SHP77 treated with DMSO at 0.1 percent for 48 hours (cell line): ENCODE measurements around the gene GDE1.
A peak's percentile ranks its signal among the peaks of the same experiment; 100 is the strongest.

ENCODE experiments used
- DNase-seq: peaks from one replicate; lab custom pipeline; 2025; lab: John Stamatoyannopoulos, UW

The GDE1 gene

DNA sequence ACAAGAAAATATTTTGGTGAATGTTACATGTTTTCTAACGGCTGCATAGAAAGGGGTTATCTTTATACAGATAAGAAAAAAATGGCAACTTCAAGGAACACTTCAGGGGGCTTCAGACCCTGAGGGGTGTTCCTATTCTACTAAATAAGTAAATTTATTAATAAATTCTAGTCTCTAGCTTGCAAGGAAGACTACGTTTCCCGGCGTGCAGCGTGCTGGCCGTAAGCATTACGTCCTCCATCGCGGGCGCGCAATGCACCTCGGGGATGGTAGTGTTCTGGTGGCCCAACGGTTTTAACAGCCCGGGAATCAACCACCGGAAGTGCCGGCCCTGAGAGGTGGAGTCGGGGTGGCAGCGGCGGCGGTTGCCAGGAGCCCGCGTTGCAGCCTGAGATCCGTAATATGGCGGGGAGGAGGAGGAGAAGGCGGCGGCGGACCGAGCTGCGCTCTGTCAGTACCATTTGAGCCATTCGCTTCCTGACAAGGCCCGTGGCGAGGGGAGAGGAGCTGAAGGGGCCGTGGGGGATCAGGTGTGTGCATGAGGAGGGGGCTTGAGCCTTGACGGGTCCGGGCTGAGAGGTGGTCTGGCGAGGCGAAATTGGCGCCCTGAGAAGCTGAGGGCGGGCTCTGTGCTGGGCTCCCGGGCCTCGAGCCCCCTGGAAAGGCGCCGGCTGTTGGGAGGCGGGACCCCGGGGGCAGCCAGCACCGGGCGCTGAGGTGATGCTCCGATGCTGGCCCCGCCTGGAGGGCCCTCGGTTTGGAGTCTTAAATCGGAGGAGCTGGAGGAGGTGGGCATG, 1.9 kb upstream of the GDE1 start, which contains the start of gene CCP110:
Gene CCP110, plus strand, starts transcription at position 384 of the 797 bp plus-strand sequence. CDS start 3,940 bp downstream, outside the sequence.
- peak; percentile 21 for DNase-seq

DNA sequence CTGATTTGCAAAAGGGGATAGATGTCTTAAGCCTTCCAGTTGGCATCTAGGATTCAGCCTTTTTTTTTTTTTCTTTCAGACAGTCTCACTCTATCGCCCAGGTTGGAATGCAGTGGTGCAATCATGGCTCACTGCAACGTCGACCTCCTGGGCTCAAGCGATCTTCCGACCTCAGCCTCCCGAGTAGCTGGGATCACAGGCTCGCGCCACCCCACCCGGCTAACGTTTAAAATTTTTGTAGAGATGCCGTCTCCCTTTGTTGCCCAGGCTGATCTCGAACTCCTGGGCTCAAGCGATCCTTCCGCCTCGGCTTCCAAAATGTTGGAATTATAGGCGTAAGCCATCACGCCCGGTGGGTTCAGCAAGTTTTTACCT, 1.3 kb upstream of the GDE1 start:
- no peak for DNase-seq

DNA sequence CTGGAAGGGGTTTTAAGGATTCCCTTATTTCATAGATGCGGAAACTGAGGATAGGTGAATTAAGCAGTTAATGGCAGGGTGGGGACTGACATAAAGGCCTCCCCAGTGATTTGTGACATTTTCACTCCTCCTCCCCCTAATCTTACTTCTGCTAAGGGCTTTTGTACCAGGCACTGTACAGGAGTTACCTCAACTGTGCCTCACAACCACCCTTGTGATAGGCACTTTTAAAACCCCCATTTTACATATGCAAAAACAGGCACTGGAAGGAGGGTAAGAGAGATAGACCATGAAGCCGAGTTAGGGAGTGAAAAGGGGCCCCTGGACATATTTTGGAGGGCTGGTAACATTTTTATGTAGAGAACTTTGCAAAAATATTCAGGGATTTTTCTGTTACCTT, 862 bp upstream of the GDE1 start:
- DNase-seq: no peak

GRCh38 chr16:19522397-19522732, 467 bp upstream of the GDE1 start:
- no peak for DNase-seq

DNA sequence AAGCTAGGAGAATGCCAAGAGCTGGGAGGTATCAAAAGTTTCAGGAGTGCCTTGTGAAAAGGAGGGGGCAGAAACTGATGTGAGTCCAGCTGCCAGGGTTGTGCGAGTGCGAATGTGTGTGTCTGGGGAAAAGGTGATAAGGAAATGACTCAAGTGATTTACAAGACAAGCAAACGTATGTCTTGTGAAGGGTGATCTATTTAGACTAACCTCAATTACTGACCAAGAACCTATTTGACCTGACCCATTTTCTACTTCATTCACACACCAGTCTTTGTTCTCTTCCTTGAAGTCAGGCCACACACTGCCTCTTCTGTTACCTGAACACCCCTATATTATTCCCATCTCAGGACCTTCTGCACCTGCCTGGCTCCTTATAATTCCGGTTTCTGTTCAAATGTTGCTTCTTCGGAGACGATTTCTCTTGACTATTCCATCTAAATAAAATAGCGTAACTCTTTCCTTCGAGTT, 1.0 kb downstream of the GDE1 start:
- no peak for DNase-seq

DNA sequence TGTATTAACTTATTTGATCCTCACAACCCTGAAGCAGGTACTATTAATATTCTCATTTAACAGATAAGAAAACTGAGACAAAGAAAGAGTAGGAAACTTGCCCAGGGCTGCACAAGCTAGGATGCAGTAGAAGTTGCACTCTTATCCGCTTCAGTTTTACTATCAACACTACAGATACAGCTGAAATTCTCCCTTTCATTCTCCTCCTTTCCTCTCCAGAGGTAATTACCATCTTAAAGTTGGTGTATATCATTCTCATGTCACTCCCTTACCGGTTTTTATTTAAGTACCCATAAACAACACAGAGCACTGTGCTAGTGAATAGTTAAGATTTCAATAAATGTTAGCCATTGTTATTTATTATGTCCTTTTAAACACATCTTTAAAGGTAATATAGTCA, 3.5 kb downstream of the GDE1 start:
- DNase-seq: no peak

DNA sequence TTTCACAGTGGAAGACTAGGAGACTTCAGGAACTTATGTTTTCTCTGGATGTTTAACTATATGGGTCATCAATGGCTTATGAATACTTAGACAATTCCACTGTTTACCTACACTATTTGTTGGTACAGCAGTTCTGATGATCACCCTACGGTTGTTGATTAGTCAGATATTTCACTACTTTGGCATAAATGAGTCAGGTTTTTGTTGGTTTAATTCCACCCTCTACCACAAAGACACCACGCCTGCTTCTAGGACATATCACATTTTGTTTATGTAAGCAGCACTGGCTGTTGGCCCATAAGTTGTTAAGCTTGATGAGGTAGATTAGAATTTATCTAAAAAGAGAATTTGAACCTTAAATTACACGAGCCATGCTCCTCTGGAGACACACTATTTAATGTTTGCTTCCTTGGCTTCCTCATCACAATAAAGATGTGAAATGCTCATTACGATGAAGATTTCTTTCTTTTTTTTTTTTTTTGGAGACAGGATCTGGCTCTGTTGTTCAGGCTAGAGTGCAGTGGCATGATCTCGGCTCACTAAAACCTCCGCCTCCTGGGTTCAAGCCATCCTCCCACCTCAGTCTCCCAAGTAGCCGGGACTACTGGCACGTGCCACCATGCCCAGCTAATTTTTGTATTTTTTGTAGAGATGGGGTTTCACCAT, 4.3 kb downstream of the GDE1 start:
- no peak for DNase-seq

GRCh38 chr16:19515757-19516156, 6.1 kb downstream of the GDE1 start:
- no peak for DNase-seq

GRCh38 chr16:19513377-19514053, 8.4 kb downstream of the GDE1 start:
- no peak for DNase-seq

GRCh38 chr16:19512297-19512696, 9.6 kb downstream of the GDE1 start:
- DNase-seq: no peak

DNA sequence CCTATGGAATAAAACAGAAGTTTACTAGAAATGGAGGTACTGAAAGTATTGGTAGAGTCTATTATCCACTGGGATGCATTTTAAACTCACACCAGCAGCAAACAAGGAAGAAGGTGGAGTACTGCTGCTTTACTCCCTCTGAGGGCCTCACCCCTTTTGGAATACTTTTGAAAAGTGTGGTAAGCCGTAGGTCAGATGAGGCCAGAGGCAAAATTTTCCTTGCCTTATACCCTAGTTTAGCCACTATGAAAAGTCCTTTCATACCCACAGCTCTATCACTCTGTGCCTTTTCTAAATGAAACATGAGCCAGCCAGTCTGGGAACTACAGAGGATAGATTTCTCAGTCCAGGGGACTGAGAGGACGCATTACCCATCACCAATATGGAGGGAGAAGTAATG, 14.0 kb downstream of the GDE1 start:
- no peak for DNase-seq

DNA sequence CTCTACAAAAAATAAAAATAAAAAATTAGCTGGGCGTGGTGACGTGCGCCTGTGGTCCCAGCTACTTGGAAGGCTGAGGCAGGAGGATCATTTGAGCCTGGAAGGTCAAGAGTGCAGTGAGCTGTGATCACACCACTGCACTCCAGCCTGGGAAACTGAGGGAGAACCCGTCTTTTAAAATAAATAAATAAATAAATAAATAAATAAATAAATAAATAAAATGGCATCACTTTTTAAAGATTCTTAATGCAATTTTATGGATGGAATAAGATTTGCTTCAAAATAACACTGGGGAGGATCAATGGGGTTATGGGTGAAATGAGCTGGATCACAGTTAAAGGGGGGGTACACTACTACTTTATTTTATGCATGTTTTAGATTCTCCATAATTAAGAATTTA, 14.9 kb downstream of the GDE1 start:
- no peak for DNase-seq

DNA sequence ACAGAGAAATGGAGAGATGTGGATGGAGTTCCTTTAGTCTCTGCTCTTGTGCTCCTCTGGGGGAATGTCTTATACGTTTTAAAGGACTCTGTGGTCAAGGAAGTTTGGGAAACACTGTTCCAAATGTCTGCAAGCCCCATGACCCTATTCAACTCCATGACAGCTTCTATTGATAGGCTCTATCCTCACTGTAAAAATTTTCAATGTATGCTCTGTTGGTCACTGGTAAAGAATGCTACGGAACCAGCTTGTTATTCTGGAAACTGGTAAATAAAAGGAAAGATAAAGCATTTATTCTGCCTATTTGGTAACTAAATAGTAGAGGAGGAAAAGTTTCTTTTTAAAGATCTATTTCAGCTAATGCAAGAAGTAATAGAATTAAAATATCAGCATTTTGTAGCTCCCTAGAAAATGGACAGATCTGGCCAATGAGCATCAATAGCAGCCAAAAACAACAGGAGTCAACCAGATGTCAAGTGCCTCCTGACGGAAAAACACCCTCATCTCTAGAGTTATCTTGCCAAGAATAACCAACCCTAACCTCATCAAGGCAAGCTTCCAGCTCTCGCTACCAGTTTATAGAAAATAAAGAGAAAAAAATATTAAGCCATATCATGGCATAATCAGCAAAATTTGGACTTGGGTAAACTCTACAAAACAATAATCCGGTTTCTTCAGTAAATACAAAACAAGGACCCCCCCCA, 16.1 kb downstream of the GDE1 start:
- no peak for DNase-seq

DNA sequence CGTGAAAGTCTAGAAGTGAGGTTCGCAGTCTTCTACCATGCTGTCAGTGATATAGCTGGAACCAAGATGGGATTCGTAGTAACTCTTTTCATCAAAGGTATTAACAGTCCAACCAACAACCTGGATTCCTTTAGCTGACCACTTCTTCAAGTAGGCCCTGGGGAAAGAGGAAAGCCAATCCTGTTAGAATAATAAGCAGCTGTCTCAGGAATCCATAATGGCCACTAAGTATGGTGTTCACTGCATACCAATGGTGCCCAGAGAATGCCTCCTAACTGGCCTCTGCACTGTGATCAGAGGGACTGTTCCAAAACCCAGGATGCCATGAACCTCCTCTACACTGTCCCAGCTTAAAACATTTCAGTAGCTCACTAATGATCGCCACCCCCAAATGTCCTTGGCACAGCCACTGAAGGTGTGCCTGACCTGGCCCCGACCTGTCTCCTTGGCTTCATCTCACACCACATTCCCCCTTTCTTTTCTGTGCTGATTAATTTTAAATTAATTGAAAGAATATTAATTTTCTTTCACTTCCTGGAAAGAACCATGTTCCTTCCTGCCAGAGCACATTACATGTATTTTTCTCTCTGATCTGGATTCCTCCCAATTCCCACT, 18.3 kb downstream of the GDE1 start:
- DNase-seq: no peak

DNA sequence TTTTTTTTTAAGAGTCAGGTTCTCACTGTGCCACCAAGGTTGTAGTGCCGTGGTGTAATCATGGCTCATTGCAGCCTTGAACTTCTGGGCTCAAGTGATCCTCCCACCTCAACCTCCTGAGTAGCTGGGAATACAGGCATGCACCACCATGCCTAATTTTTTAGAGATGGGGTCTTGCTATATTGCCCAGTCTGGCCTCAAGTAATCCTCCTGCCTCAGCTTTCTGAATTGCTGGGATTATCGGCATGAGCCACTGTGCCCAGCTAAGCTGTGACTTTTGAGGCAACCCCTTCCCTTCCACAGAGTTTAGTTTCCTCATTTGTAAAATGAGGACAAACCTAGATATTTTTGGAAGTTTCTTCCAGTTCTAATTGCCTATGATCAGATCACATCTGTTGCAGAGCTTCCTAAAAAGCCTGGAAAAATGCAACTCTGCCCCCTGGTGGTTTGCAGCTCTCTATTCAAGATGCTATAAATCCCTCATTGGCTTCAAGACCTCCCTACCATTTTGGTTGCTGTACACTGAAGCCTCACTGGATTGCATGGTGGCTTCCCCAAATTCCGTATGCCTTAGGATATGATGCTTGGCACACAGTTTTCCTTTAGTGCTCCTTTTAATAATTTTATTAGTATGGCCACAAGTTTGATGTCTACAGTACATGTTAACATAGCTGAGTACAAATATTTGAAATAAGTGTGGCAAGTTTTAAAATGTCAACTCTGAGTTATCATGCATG, 19.3 kb downstream of the GDE1 start:
- peak; percentile 21 for DNase-seq

DNA sequence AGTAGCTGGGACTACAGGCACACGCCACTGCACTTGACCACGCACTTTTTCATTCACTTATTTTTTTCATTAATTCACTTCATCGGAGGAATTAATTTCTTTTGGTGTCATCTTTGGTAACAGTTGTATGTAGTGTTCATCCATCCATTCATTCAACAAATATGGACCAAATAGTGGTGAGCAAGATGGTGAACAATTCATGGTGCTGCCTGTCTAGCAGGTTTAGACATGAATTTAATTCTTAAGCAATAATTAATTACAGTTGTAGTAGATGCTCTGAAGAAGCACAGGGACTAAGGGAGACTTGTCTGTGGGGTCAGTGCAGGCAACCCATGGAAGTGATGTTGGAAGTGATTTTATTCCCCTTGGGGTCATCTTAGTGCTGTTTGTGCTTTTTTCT, 22.4 kb downstream of the GDE1 start:
- DNase-seq: no peak

DNA sequence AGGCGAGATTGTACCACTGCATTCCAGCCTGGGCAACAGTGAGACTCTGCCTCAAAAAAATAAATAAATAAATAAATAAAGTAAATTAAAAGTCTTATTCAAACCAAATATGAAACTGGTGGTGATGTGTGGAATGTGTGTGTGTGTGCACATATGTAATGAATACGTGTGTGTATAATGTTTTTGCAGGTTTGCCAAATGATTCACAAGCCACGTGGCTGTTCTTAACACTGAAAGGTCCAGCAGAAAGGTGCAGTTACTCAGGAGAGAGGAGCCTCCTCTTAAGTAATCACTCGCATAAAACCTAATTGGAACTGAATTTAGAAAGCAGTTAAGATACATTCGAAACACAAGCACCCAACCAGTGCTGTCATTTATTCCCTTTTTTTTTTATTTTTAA, 22.9 kb downstream of the GDE1 start:
- no peak for DNase-seq

DNA sequence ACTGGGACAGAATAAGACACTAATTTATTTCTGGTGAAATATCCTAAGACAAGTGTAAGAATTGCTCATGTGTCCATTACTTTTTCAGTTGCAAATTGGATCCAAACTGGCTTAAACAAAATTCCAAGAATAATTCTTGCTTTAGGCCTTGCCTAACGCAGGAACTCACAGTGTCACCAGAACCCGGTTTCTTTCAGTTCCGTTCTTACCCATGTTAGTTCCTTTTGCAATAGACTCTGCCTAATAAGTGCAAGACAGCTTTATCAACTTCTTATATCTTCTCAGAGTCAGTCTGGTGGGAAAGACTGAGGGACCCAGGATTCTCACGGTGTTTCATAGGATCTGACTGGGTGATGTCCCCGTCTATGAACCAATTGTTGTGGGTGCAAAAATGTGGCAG, 24.7 kb downstream of the GDE1 start:
- no peak for DNase-seq

DNA sequence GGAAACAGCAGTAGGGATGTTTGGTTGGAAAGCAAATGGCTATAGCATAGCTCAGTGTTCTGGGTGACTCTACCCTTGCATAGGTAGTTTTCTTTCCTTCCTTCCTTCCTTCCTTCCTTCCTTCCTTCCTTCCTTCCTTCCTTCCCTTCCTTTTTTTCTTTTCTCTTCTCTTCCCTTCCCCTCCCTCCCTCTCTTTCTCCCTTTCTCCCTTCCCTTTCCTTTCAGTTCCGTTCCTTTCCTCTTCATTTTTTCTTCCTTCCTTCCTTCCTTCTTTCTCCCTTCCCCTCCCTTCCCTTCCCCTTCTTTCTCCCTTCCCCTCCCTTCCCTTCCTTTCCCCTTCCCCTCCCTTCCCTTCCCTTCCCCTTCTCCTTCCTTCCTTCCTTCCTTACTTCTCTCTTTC, 31.3 kb downstream of the GDE1 start:
- no peak for DNase-seq

DNA sequence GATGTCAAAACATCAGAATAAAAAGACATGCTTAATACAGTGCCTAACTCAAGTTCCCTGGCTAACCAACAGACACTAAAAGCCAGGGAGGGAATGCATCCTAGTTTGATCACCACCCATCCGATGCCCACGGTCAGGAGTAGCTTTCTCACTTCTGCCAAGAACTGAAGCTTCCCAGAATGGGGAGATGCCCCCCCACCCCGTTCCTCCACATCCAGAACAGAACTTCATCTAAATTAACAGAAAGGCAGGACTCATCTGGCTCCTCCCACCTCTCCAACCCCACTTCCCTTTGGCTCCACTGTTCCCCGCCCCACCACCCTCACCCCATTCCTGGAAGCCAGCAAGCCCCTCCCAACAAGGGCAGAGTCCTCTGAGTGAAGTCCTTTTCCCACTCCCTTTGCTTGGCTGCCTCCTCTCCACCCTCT, 33.7 kb downstream of the GDE1 start:
- DNase-seq: no peak

DNA sequence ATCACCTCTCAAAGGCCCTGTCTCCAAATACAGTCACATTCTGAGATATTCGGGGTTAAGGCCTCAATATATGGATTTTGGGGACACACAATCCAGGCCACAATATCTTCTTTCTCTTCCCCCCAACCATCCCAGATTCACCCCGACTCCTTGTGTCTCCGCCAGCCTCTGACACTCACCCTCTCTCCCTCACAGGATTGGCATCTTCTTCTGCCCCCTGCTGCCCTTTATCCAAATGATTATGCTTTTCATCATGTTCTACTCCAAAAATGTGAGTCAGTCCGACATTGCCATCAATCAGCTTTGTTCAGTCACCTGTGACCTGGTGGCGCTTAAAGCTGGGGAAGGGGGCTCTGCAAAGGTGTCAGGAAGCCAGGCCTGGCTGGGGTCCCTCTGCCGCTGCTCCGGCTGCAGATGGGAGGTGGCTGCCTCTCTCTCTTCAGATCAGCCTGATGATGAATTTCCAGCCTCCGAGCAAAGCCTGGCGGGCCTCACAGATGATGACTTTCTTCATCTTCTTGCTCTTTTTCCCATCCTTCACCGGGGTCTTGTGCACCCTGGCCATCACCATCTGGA, 35.1 kb downstream of the GDE1 start:
- no peak for DNase-seq
